ENCODE measurements around the gene ERFL. TPM values are rescaled to one million over a fixed set of nuclear protein-coding genes. Genes with fewer than 3 reads are reported as not detected.

The ERFL gene
- total and polyA plus RNA-seq, 2 of the 8 experiments (the other 6 are each of a cell fraction or from before 2014, with no cell fraction given) = 0.12 TPM; not detected in 1

GRCh38 chr19:41959056-41960053 lies 31.1 kb upstream of the ERFL start, which contains the start of gene RABAC1:
TSS of gene RABAC1 (minus strand) at chr19:41959321. CDS start at chr19:41959292, 29 bp downstream.
- no peak within 1 kb of the TSS for H2BK15ac ChIP-seq (ENCODE audit: low read length)
- peak within 1 kb of the TSS; percentile 52 for H3K18ac ChIP-seq (ENCODE audit: extremely low read depth, low read length)
- peak within 1 kb of the TSS; percentile 81 to 92 (median 86) for H3K4me3 ChIP-seq (ENCODE audit: extremely low read depth in 1 of 4, insufficient read depth in 2 of 4, low read depth in 3 of 4, low read length in 4 of 4)
- H3K4me1 ChIP-seq (replicated peaks in 1 of 4; ENCODE audit: control insufficient read depth in 3 of 4, insufficient read depth in 4 of 4, low read length in 3 of 4) = peaks cover 3 to 10% (median 6%) of the 10 kb centered on the region in 4 experiments
- H4K5ac ChIP-seq (ENCODE audit: insufficient read length, low read depth, low read length) = peak within 1 kb of the TSS; percentile 8
- H3K36me3 ChIP-seq (ENCODE audit: control insufficient read depth in 2 of 4, insufficient read depth in 4 of 4, low read length in 3 of 4) = peaks cover 0 to 5% (median 0%) of the 10 kb centered on the region in 4 experiments; a peak in 2 of 8 replicates
- peaks cover 2% of the 10 kb centered on the region; the same call in 1 of the 2 replicates for H3K23me2 ChIP-seq (ENCODE audit: low read depth, low read length)
- 0 out of 2 replicates have a peak within 1 kb of the TSS, but pooled peaks have one; percentile 46 for H2AK5ac ChIP-seq (ENCODE audit: low read depth, low read length)
- H2BK5ac ChIP-seq (ENCODE audit: low read depth, low read length) = peak within 1 kb of the TSS; percentile 18; the same call in 1 of the 2 replicates
- POLR2A ChIA-PET (ENCODE audit: partially characterized antibody) = interaction anchor here (0.8 to 4.0 kb wide), 13 partner anchors 9 to 284 kb away, joined by 3 to 54 read pairs (median 4); partner anchors contain the start of genes RPS19 and ZNF574
- CTCF ChIA-PET (ENCODE audit: partially characterized antibody) = interaction anchor here (0.6 to 4.0 kb wide), 12 partner anchors 13 to 384 kb away, joined by 3 to 33 read pairs (median 4); partner anchors contain the start of gene RPS19
- H2BK12ac ChIP-seq (ENCODE audit: low read depth, low read length) = no peak within 1 kb of the TSS; the same call in 1 of the 2 replicates
- peak within 1 kb of the TSS; percentile 96 for H4K8ac ChIP-seq (ENCODE audit: extremely low read depth, insufficient read depth, low read length)
- peak; percentile 28 for FAIRE-seq
- WGBS, 2 experiments (ENCODE audit: extremely low coverage in 1 of 2, insufficient coverage in 1 of 2, insufficient read length in 1 of 2, insufficient replicate concordance in 2 of 2, low coverage in 1 of 2, low lambda C conversion rate in 2 of 2, missing lambda C conversion rate in 1 of 2) = 7% methylated on average over 32 of the region's 46 CpGs; no CpG with 5 or more reads in 1 of the 2 experiments
- no peak within 1 kb of the TSS for H3K14ac ChIP-seq (ENCODE audit: insufficient read length)
- H3K27ac ChIP-seq (ENCODE audit: low read depth, low read length) = peak within 1 kb of the TSS; percentile 77; the same call in 1 of the 2 replicates
- H3K79me2 ChIP-seq (ENCODE audit: control insufficient read depth in 1 of 2, insufficient read depth in 2 of 2, low read length in 2 of 2) = no peaks in the 10 kb centered on the region
- peak within 1 kb of the TSS; percentile 56 to 95 (median 73) for H3K9ac ChIP-seq (replicated peaks in 1 of 4; ENCODE audit: extremely low read depth in 1 of 4, low read depth in 3 of 4, low read length in 3 of 4)
- peak within 1 kb of the TSS; percentile 21 for H3K56ac ChIP-seq (replicated peaks; ENCODE audit: insufficient read length, low read depth, low read length)
- no peaks in the 10 kb centered on the region for H3K27me3 ChIP-seq (replicated peaks in 1 of 4; ENCODE audit: control insufficient read depth in 3 of 4, extremely low read depth in 1 of 4, insufficient read depth in 3 of 4, low read length in 3 of 4)
- no peaks in the 10 kb centered on the region for H3K9me3 ChIP-seq (ENCODE audit: insufficient read depth in 2 of 2, low read depth in 1 of 2, low read length in 1 of 2)
- no peak within 1 kb of the TSS for H3K4ac ChIP-seq (replicated peaks; ENCODE audit: insufficient read length, low read depth, low read length)
- peak within 1 kb of the TSS; percentile 11 for H4K91ac ChIP-seq (replicated peaks; ENCODE audit: insufficient read length, low read length)
- peak within 1 kb of the TSS; percentile 78; the same call in 1 of the 2 replicates for H2AFZ ChIP-seq (ENCODE audit: low read length)
- peak; percentile 79 to 94 for DNase-seq (ENCODE audit: low read depth in 1 of 2, low spot score in 2 of 2)
- no peaks in the 10 kb centered on the region for H4K20me1 ChIP-seq (replicated peaks in 1 of 2; ENCODE audit: control insufficient read depth in 1 of 2, insufficient read depth in 2 of 2, low read length in 2 of 2)
- no peaks in the 10 kb centered on the region for H3K79me1 ChIP-seq (ENCODE audit: low read depth, low read length)
- H3K4me2 ChIP-seq (ENCODE audit: insufficient read depth in 1 of 2, low read depth in 2 of 2, low read length in 2 of 2) = peak within 1 kb of the TSS; percentile 69 to 93
- H3K23ac ChIP-seq (ENCODE audit: insufficient read length) = no peak within 1 kb of the TSS
- no peak within 1 kb of the TSS for H2BK20ac ChIP-seq (ENCODE audit: low read length)
- no peak within 1 kb of the TSS for H2BK120ac ChIP-seq (replicated peaks; ENCODE audit: low read depth, low read length)
- TF ChIP-seq CHD2 (IDR thresholded peaks at IDR 0.05; ENCODE audit: low read length) = no peak
- TF ChIP-seq USF2 (IDR thresholded peaks at IDR 0.05; ENCODE audit: low read length) = 0 out of 2 replicates have a peak, but pooled peaks have one; percentile 12
- TF ChIP-seq ATF2 (IDR thresholded peaks at IDR 0.05; ENCODE audit: low read length) = no peak
- no peak for TF ChIP-seq ASH2L (IDR thresholded peaks at IDR 0.05; ENCODE audit: low read length)
- TF ChIP-seq GABPA (IDR thresholded peaks at IDR 0.05; ENCODE audit: borderline replicate concordance, insufficient read depth, low read length) = no peak
- TF ChIP-seq CREB1 (IDR thresholded peaks at IDR 0.05) = peak; percentile 91
- no peak for TF ChIP-seq SP4 (IDR thresholded peaks at IDR 0.05; ENCODE audit: low read length)
- no peak for TF ChIP-seq SP1 (IDR thresholded peaks at IDR 0.05; ENCODE audit: low read depth, low read length)

Measured in H1 (cell line).